Activated CD4-positive, alpha-beta T cell treated with anti-CD3 and anti-CD28 coated beads for 24 hours (primary cell): ENCODE measurements around the gene FNIP2.
A peak's percentile ranks its signal among the peaks of the same experiment; 100 is the strongest.

Experiments
- DNase-seq, 2 donors: peaks; one replicate each; pipeline ENCODE4 v3.0.0-alpha.2; 2020; ENCODE audit warnings: low read depth in 2 of 2

Gene FNIP2

GRCh38 chr4:158762553-158762952 is 6.3 kb upstream of the FNIP2 start:
- no peak for DNase-seq

DNA sequence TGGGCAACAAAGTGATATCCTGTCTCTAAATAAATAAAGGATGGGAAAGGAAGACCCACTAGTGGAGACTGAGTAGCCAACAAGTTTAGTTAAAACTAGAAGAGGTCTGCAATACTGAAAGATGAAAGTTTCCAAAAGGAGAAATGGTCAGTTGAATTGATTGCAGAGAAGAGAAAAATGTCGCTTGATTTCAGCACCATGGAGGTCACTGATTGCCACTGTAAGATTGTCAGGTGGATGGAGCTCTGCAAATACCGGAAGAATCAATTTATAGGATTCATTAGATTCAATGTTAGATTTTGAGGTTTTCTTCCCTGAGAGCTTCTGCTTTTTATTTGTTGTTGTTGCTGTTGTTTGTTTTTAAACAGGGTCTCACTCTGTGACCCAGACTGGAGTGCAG is 5.4 kb upstream of the FNIP2 start:
- no peak for DNase-seq

- no peak for DNase-seq
Measured at GRCh38 chr4:158766434-158767044, 2.3 kb upstream of the FNIP2 start.

DNA sequence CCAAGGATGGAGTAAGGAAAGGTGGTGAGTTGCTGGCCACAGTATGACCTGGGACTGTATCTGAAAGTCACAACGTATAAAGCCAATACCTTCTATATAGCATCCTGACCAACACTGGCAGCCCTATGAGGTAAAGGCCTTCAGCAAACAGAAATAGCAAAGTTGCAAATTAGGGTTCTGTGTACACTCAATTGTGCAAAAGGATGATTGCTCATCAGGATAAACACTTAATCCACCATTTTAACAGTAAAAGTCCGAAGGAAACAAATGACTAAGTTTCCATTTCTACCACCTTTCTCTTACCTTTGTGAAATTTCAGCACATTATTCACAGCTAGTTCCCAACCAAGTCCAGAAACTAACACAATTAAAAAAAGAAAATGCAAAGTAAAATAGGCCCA is 1.4 kb upstream of the FNIP2 start:
- DNase-seq: no peak

DNA sequence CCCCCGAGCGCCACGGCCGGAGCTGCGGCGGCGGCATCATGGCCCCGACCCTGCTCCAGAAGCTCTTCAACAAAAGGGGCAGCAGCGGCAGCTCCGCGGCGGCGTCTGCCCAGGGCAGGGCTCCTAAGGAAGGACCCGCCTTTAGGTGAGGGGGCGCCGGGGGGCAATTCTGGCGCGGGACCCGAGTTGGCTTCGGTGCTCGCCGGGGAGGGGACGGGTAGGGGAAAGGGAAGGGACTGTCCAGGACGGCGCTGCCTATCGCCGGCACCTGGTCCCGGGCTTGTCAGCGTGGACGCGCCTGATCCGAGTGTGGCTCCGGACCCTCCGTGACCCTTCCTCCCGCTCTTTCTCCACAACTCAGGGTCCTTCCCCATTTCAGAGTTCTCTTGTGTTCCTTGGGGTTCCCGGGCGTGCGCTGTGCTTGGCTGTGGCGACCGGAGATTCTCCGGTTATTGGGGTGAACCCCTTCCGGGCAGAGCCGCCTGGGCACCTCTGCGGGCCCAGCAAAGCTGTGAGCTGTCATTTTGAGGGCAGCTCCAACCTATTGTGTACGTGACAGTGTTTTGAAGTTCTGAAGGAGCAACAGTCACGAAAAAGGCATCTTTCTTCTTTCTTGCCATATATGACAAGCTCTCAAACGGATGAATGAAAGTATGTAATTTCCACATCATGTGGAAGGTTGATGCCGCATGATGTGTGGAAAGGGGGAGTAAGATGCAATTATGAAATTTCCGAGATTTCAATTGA is 522 bp downstream of the FNIP2 start:
- DNase-seq: peak in 1 of 2 donors; percentile 19

DNA sequence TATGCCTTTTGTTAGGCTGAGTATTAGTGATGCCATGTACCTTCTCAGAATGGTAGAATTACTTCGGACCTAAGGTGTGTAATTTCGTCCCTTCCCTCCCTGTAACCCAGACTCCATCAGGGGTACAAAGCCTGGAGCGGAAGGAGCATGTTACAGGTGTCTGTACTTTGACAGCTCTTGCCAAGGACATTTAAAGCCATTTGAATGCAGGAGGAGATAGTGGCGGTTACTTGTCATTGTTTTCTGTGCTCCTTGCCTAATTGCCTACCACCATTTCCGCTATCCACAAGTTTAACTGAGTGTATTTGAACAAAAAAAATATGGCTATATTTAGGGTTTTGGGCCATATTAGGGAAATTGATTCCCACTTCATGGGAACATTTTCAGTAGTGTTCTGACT is 1.8 kb downstream of the FNIP2 start:
- no peak for DNase-seq

- DNase-seq: no peak
Measured at GRCh38 chr4:158771776-158772175, 3.0 kb downstream of the FNIP2 start.

GRCh38 chr4:158775091-158775651 is 6.3 kb downstream of the FNIP2 start:
- DNase-seq: no peak

- DNase-seq: no peak
Measured at GRCh38 chr4:158776106-158776505, 7.3 kb downstream of the FNIP2 start.

GRCh38 chr4:158777423-158778155 is 8.8 kb downstream of the FNIP2 start:
- no peak for DNase-seq

DNA sequence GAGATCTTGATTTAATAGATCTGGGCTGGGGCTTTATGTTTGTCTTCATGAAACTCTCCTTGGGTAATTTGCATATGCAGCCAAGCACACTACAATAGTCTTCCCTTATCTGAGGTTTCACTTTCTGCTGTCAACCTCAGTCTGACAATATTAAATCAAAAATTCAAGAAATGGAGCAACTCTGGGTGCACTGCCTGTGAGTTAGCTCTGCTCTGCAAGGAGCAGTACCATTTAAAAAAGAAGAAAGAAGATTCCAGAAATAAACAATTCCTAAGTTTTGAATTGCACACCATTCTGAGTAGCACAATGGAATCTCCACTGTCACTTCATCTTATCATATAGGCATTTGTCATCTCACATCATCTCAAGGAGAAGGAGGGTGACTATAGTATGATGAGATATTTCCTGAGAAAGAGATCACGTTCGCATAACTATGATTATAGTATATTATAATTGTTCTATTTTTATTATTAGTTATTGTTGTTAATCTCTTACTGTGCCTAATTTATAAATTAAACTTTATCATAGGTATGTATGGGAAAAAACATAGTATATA is 9.4 kb downstream of the FNIP2 start:
- DNase-seq: no peak

- no peak for DNase-seq
Measured at GRCh38 chr4:158778712-158779111, 9.9 kb downstream of the FNIP2 start.

GRCh38 chr4:158781963-158782362 is 13.1 kb downstream of the FNIP2 start:
- DNase-seq: no peak

DNA sequence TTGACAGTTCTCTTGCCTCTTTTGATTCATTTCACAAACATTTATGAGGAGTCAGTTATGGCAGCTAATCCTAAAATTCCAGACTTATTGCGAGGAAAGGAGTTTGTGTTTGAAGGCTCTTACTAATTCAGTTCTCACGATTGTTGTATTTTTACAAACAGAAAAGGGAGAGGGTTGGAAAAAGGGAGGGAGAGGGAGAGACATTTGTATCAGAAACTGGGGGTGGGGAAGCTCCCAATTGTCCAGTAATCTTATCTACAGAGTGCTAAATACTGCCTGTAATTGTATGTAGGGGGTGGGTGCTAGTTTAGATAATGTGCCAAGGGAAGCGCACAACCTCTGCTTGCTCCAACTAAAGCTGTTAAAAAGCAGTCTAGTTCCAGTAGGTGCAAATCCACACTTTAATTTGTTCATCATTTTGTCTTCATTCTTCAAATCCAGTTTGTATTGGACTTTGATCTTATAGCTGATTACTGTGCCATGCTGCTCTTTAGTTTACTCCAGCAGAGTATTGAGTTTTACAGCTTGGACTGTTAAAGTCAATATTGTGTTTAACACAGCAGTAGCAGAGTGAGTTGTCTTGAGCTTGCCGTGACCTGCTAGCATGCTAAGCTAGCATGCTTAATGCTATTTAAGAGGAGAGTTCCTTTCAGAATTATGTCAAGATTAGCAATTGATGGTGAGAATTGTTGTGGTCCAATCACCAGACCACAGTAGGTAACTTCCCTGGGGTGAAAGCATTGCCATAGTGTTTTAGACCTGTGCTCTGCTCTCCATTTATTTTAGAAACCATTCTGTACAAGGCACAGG is 13.9 kb downstream of the FNIP2 start:
- no peak for DNase-seq

DNA sequence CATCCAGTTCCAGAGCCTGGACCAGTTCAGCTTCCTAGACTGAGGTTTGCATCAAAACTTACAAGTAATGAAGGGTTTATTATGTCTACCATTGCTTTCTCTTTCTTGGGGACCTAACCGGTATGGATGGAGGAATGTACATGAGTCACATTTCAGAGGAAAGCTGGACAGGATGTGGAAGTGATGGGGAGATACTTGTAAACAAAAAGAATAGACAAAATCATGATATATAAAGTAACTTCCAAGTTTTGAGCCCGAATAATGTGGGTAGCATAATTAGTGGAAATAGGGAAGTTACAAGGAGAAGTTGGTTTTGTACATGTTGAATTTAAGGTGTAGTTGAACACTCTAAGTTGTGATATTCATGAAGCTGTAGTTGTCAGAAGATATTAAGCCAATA is 15.0 kb downstream of the FNIP2 start:
- DNase-seq: no peak

- no peak for DNase-seq
Measured at GRCh38 chr4:158785718-158786117, 16.9 kb downstream of the FNIP2 start.

GRCh38 chr4:158786121-158786601 is 17.3 kb downstream of the FNIP2 start:
- DNase-seq: no peak

DNA sequence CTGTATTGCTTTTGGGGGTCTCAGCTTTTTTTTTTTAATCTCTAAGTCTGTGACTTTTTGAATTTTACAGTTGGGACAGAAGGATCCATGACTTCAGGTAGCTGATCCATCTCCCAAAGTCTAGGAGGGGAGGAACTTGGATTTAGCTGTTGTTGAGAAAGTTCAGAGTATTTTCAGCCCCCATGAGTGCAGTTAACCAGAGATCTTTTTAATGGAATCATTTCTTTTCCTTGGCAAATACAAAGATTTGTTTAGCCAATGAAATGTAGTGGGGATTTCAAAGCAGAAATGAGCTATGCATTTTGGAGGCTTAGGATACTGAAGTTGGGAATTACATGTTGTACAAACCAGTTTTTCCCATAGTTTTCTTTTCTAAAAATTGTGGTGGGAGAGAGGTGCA is 18.1 kb downstream of the FNIP2 start:
- no peak for DNase-seq

GRCh38 chr4:158787709-158788475 is 19.1 kb downstream of the FNIP2 start:
- DNase-seq: no peak

DNA sequence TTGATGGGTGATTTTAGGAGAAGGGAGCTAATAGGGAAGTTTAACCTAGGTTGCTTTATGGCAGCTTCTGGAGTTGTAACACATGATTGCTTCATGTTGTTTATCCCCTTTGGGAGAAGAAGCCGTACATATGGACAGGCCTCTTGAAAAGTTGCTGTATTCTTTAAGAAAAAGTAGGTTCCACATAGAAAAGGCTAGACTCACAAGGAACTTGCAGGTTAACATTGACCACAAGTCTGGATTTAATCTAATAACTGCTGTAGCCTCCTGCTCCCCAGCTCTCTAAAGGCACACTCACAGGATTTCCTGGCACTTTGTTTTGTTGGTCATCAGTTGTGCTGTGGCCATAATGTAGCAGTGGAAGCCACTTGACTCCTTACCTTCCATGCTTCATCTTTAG is 19.7 kb downstream of the FNIP2 start:
- DNase-seq: no peak

DNA sequence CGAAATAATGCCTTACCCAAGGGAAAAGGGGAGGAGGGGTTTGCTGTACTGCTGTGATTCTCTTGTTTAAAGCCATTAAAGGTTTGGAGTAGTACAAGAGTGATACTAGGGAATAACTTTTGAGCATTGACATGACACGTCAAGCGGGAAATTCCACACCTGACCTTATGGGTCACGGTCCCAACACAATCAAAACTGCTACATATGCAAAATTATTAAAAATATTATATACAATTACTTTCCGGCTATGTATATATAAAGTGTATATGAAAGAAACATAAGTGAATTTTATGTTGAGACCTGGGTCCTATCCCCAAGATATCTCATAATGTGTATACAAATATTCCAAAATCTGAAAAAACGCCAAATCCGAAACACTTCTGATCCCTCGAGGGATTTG is 21.0 kb downstream of the FNIP2 start:
- DNase-seq: no peak
